Measurements from ENCODE around the gene ATF7IP.

ATF7IP gene

GRCh38 chr12:14422516-14423230 lies 57.2 kb downstream of the ATF7IP start:
- DNase-seq, result no peak

- DNase-seq, result no peak
These were observed 59.1 kb downstream of the ATF7IP start for GRCh38 chr12:14424545-14424944.

- no peak for DNase-seq
These were observed 61.3 kb downstream of the ATF7IP start for GRCh38 chr12:14426792-14427191.

GRCh38 chr12:14427929-14428328 lies 62.4 kb downstream of the ATF7IP start:
- DNase-seq, result no peak

- DNase-seq, result no peak
These were observed 65.0 kb downstream of the ATF7IP start for GRCh38 chr12:14430394-14430986.

GRCh38 chr12:14431975-14432374 lies 66.5 kb downstream of the ATF7IP start:
- no peak for DNase-seq

GRCh38 chr12:14435627-14436026 lies 70.1 kb downstream of the ATF7IP start:
- no peak for DNase-seq

- DNase-seq, result no peak
These were observed 76.9 kb downstream of the ATF7IP start for GRCh38 chr12:14442221-14442881.

- DNase-seq, result no peak
These were observed 78.0 kb downstream of the ATF7IP start for GRCh38 chr12:14443531-14443930.

GRCh38 chr12:14450479-14450878 lies 85.0 kb downstream of the ATF7IP start:
- no peak for DNase-seq

GRCh38 chr12:14452336-14452735 lies 86.9 kb downstream of the ATF7IP start:
- DNase-seq, result no peak

GRCh38 chr12:14452865-14453264 lies 87.4 kb downstream of the ATF7IP start:
- no peak for DNase-seq

GRCh38 chr12:14454098-14454907 lies 88.8 kb downstream of the ATF7IP start:
- peak; percentile 54 for DNase-seq

- no peak for DNase-seq
These were observed 94.8 kb downstream of the ATF7IP start for GRCh38 chr12:14460212-14460841.

GRCh38 chr12:14471497-14471896 lies 106.0 kb downstream of the ATF7IP start:
- DNase-seq, result no peak

- peak; percentile 28 for DNase-seq
These were observed 108.3 kb downstream of the ATF7IP start for GRCh38 chr12:14473707-14474287.

- DNase-seq, result no peak
These were observed 113.5 kb downstream of the ATF7IP start for GRCh38 chr12:14479004-14479403.

- no peak for DNase-seq
These were observed 115.7 kb downstream of the ATF7IP start for GRCh38 chr12:14481201-14481600.

- DNase-seq, result no peak
These were observed 116.9 kb downstream of the ATF7IP start for GRCh38 chr12:14482361-14482760.

GRCh38 chr12:14482886-14483285 lies 117.4 kb downstream of the ATF7IP start:
- DNase-seq, result no peak

- DNase-seq, result no peak
These were observed 129.8 kb downstream of the ATF7IP start for GRCh38 chr12:14495326-14495725.

All from NCI-H1694 treated with DMSO at 0.1 percent for 48 hours (cell line).